H1 (cell line): ENCODE measurements around the gene GHRH.

ENCODE experiments used
- CTCF ChIP-seq, 3 experiments: IDR thresholded peaks; 1 replicate in 2 of 3; 2 replicates in 1 of 3; pipeline versions ENCODE4 v1.5.1 to v1.6.1; 2011; ENCODE audit warnings: low read length in 3 of 3, mild to moderate bottlenecking in 3 of 3, inconsistent platforms in 2 of 3, low read depth in 1 of 3, moderate library complexity in 1 of 3; ENCODE audit not compliant: insufficient read depth in 1 of 3; ENCODE audit errors: control extremely low read depth in 1 of 3
- HDAC2 ChIP-seq, 2 experiments: fragments of 300-600 bp in 1 of 2; sonication (generic) in 1 of 2; IDR thresholded peaks; 2 replicates each; pipeline ENCODE4 v1.6.1; 2011 to 2012; ENCODE audit warnings: low read depth in 2 of 2, low read length in 2 of 2, mild to moderate bottlenecking in 2 of 2, moderate library complexity in 2 of 2, borderline replicate concordance in 1 of 2, inconsistent platforms in 1 of 2
- TAF7 ChIP-seq: optimal IDR thresholded peaks from 2 replicates; pipeline ENCODE3; 2011; ENCODE audit warnings: low read depth, mild to moderate bottlenecking, inconsistent platforms, low read length, moderate library complexity, borderline replicate concordance

GRCh38 chr20:37278966-37279590 lies 17.5 kb upstream of the GHRH start:
- no peak for TF ChIP-seq CTCF (IDR thresholded peaks at IDR 0.05; ENCODE audit: control extremely low read depth in 1 of 3, insufficient read depth in 1 of 3, low read depth in 1 of 3, low read length in 3 of 3)
- TF ChIP-seq TAF7 = no peak
- TF ChIP-seq HDAC2 (IDR thresholded peaks at IDR 0.05; ENCODE audit: borderline replicate concordance in 1 of 2, low read depth in 2 of 2, low read length in 2 of 2) = no peak
